ENCODE results near the gene GOLGA1. TPM values are rescaled to one million over a fixed set of nuclear protein-coding genes. Genes with fewer than 3 reads are reported as not detected.
A peak's percentile ranks its signal among the peaks of the same experiment; 100 is the strongest.

Gene GOLGA1
- total RNA-seq, 6 donors from 2014 or later = 15.5 to 53.4 (median 19.8) TPM

DNA sequence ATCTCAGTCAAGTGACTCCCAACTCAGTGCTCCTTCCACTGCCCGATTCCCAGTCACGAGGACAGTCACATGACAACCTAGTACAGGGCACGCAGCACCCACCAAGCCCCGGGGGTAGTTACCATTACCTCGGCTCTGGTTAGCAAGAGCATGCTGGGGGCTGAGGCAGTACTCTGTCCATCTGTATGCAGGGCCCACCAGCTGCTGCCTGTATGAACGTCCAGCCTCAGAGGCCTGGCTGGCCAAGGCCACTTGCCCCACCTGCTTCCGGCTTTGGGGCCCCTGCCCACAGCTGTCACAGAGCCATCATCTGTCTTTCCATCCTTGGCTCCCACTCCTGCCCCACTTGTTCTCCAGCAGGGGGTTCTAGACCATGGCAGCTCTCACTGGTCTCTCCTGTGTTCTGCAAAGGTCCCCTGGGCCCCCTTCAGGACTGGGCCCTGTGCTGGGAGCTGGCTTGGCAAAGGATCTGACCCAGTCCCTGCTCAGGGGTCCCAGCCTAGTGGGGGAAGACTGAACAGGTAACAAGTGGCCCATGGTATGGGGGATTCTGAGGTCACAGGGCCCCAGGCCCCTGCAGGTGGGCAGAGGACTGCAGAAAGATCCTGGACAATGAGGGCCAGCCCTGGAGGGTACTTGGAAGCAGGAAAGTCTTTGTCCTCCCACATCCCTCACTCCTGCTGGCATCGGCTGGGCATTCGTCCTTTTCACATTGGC, 82.4 kb downstream of the GOLGA1 start:
- H3K27ac ChIP-seq = peak overlapping the region in 1 of 4 donors; percentile 22
- H3K9me3 ChIP-seq = no peaks in the 10 kb centered on the region
- TF ChIP-seq EP300 (IDR thresholded peaks at IDR 0.05) (no peak), POLR2AphosphoS5 (IDR thresholded peaks at IDR 0.05) (no peak), POLR2A (IDR thresholded peaks at IDR 0.05) (no peak)
- TF ChIP-seq, protein P1, sequence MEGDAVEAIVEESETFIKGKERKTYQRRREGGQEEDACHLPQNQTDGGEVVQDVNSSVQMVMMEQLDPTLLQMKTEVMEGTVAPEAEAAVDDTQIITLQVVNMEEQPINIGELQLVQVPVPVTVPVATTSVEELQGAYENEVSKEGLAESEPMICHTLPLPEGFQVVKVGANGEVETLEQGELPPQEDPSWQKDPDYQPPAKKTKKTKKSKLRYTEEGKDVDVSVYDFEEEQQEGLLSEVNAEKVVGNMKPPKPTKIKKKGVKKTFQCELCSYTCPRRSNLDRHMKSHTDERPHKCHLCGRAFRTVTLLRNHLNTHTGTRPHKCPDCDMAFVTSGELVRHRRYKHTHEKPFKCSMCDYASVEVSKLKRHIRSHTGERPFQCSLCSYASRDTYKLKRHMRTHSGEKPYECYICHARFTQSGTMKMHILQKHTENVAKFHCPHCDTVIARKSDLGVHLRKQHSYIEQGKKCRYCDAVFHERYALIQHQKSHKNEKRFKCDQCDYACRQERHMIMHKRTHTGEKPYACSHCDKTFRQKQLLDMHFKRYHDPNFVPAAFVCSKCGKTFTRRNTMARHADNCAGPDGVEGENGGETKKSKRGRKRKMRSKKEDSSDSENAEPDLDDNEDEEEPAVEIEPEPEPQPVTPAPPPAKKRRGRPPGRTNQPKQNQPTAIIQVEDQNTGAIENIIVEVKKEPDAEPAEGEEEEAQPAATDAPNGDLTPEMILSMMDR (IDR thresholded peaks at IDR 0.05) = no peak
- no peak overlapping the region for H3K4me3 ChIP-seq
- peaks cover 27 to 47% (median 29%) of the 10 kb centered on the region in 4 donors for H3K4me1 ChIP-seq
- no peaks in the 10 kb centered on the region for H3K27me3 ChIP-seq
- DNase-seq (peak in 1 of 2 donors; percentile 27), ATAC-seq (ENCODE audit: low FRiP score in 2 of 2) (no peak)
- peaks cover 20 to 50% (median 36%) of the 10 kb centered on the region in 4 donors for H3K36me3 ChIP-seq
- 72 to 80% methylated on average over 1 to 9 of the region's 9 CpGs for WGBS, 2 donors

DNA sequence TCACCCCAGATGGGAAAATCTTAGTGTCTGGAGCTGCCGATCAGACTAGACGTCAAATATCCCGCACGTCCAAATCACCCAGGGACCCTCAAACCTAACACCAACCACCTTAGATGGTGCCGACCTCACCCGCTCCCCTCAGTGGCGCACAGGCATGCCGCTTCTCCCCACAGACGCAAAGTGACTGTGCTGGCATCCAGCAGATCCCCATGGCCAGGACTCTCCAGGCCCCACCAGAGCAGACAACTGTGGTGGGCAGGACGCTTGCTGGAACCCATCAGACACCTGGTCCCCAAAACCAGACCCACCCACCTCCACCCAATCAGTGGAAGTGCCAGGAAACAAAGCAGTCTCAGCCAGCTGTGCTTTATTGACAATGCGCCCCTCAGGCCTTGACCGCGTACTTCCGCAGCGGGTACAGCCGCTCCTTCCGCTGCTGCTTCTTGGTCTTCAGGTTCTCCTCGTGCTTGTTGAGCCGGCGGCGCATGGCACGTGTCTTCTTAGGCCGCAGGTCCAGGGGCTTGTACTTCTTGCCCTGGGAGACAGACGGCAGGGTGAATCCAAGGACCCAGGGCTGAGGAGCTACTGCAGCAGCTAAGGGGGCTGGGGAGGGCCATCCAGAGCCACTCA, 83.2 kb downstream of the GOLGA1 start:
- Histone ChIP-seq H3K27me3 (no peaks in the 10 kb centered on the region), H3K4me1 (peaks cover 27 to 47% (median 30%) of the 10 kb centered on the region in 4 donors), H3K4me3 (no peak overlapping the region), H3K27ac (peak overlapping the region in 1 of 4 donors; percentile 22), H3K9me3 (no peaks in the 10 kb centered on the region), H3K36me3 (peaks cover 20 to 50% (median 36%) of the 10 kb centered on the region in 4 donors)
- peak in 1 of 2 donors; percentile 71 for DNase-seq
- no peak for TF ChIP-seq EP300 (IDR thresholded peaks at IDR 0.05)
- TF ChIP-seq, protein P1 (IDR thresholded peaks at IDR 0.05) = no peak
- no peak for TF ChIP-seq POLR2A (IDR thresholded peaks at IDR 0.05)
- TF ChIP-seq POLR2AphosphoS5 (IDR thresholded peaks at IDR 0.05) = no peak
- ATAC-seq (ENCODE audit: low FRiP score in 2 of 2) = no peak
- 91 to 94% methylated on average over 13 to 23 of the region's 24 CpGs for WGBS, 2 donors

DNA sequence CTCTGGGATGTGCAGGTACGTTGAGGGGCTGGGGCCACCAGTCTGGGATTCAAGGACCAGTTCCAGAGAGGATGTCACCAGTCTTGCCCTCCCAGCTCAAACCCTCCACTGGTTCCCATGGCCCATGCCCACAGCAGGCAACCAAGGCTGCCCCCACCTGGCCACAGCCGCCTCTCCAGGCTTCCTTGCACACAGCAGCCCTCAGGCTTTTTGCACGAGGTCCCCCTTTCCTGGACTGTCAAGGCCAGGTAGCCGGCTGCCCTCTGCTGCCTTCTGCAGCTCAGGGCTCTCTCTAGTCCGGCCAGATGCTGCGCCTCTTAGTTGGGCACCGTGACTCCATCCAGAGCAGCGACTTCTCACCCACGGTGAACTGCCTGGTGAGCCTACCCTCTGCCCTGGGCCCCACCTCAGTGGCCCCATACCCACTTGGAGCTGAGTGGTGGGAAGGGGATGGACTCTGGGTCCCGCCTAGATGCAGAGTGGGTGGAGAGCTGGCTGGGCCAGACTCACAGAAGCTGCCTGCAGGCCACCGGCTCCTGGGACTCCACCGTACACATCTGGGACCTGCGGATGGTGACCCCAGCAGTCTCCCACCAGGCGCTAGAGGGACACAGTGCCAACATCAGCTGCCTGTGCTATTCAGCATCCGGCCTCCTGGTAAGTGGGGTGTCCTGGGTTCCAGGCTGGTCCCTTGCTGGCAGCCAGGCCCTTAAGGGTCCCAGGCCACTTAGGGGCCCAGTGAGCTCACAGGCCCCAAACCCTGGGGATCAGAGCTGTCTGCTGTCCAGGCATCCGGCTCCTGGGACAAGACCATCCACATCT, 84.7 kb downstream of the GOLGA1 start:
- H3K9me3 ChIP-seq = no peaks in the 10 kb centered on the region
- H3K36me3 ChIP-seq = peaks cover 20 to 50% (median 36%) of the 10 kb centered on the region in 4 donors
- H3K27ac ChIP-seq = no peak overlapping the region
- TF ChIP-seq POLR2A (IDR thresholded peaks at IDR 0.05) = no peak
- no peak for TF ChIP-seq POLR2AphosphoS5 (IDR thresholded peaks at IDR 0.05)
- no peak for TF ChIP-seq EP300 (IDR thresholded peaks at IDR 0.05)
- TF ChIP-seq, protein P1 (IDR thresholded peaks at IDR 0.05) = no peak
- ATAC-seq (ENCODE audit: low FRiP score in 2 of 2) (no peak), DNase-seq (peak in 1 of 2 donors; percentile 61)
- H3K4me3 ChIP-seq = no peak overlapping the region
- WGBS, 2 donors = 63 to 69% methylated on average over 7 to 9 of the region's 16 CpGs
- H3K27me3 ChIP-seq = no peaks in the 10 kb centered on the region
- H3K4me1 ChIP-seq = peaks cover 28 to 43% (median 33%) of the 10 kb centered on the region in 4 donors

DNA sequence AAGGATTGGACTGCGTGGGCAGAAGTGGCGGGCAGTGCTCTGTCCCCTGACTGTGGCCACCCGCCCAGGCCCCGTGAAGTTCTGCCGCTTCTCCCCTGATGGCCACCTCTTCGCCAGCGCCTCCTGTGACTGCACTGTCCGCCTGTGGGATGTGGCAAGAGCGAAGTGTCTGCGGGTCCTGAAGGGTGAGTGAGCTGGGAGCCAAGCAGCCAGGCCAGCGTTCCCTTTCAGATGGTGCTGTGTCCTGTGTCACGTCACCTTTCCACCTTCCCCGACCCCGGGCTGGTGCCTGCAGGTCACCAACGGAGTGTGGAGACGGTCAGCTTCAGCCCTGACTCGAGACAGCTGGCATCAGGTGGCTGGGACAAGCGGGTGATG, 85.3 kb downstream of the GOLGA1 start:
- H3K36me3 ChIP-seq = peaks cover 20 to 45% (median 36%) of the 10 kb centered on the region in 4 donors
- no peaks in the 10 kb centered on the region for H3K27me3 ChIP-seq
- DNase-seq (peak in 1 of 2 donors; percentile 76), ATAC-seq (ENCODE audit: low FRiP score in 2 of 2) (no peak)
- WGBS, 2 donors = 86 to 89% methylated on average over 18 of the region's 18 CpGs
- H3K9me3 ChIP-seq = no peaks in the 10 kb centered on the region
- TF ChIP-seq POLR2A (IDR thresholded peaks at IDR 0.05) (no peak), POLR2AphosphoS5 (IDR thresholded peaks at IDR 0.05) (no peak), EP300 (IDR thresholded peaks at IDR 0.05) (no peak)
- TF ChIP-seq, protein P1 (IDR thresholded peaks at IDR 0.05) = no peak
- no peak overlapping the region for H3K4me3 ChIP-seq
- H3K27ac ChIP-seq = no peak overlapping the region
- H3K4me1 ChIP-seq = peaks cover 22 to 37% (median 27%) of the 10 kb centered on the region in 4 donors

Measured in upper lobe of left lung (tissue), 6 donors.